A673 (cell line): ENCODE data around the gene GPD2.

Experiments used
- CTCF ChIP-seq: fragments of 300-800, 200-600 bp; sonication (generic); conservative IDR thresholded peaks from 2 replicates; pipeline ENCODE4 v1.5.1; 2017; ENCODE audit warnings: low read depth, mild to moderate bottlenecking, antibody characterized with exemption, low read length, moderate library complexity, mixed read lengths
- EZH2 ChIP-seq: fragments of 200-600 bp; sonication (generic); IDR thresholded peaks from 2 replicates; pipeline ENCODE4 v1.6.1; 2017; ENCODE audit warnings: borderline replicate concordance, low read depth, mild to moderate bottlenecking, mixed read lengths, antibody characterized with exemption, low read length; ENCODE audit not compliant: poor library complexity, severe bottlenecking

GRCh38 chr2:156585457-156585856, 149.3 kb downstream of the GPD2 start:
- TF ChIP-seq CTCF (no peak), EZH2 (no peak)
